GM23338 (cell line): ENCODE measurements around the gene MEGF8.

ENCODE experiments used
- CREB1 ChIP-seq: fragments of 250-450 bp; sonication (Bioruptor Pico); IDR thresholded peaks from 2 replicates; pipeline ENCODE4 v1.5.0; 2020; ENCODE audit warnings: low read depth, mild to moderate bottlenecking, moderate library complexity
- CTCF ChIP-seq, 2 experiments: fragments of 200-600 bp in 1 of 2; sonication (generic) in 1 of 2; conservative IDR thresholded peaks; 2 replicates each; pipeline versions ENCODE4 v1.5.1 to v1.6.1; 2016 to 2017; ENCODE audit warnings: antibody characterized with exemption in 2 of 2, low read depth in 2 of 2, mild to moderate bottlenecking in 2 of 2, moderate library complexity in 1 of 2
- ETS1 ChIP-seq: IDR thresholded peaks from 2 replicates; pipeline ENCODE4 v1.6.1; 2016; ENCODE audit warnings: antibody characterized with exemption
- EZH2 ChIP-seq: fragments of 200-600 bp; sonication (generic); IDR thresholded peaks from one replicate; pipeline ENCODE4 v1.8.0; 2017; ENCODE audit warnings: antibody characterized with exemption, mild to moderate bottlenecking, low read depth; ENCODE audit not compliant: unreplicated experiment
- EZH2phosphoT487 ChIP-seq: fragments of 200-600 bp; sonication (generic); IDR thresholded peaks from one replicate; pipeline ENCODE4 v1.8.1; 2018; ENCODE audit warnings: antibody characterized with exemption; ENCODE audit not compliant: unreplicated experiment
- JUNB ChIP-seq: IDR thresholded peaks from one replicate; pipeline ENCODE4 v1.6.1; 2016; ENCODE audit warnings: antibody characterized with exemption; ENCODE audit not compliant: unreplicated experiment
- NANOG ChIP-seq: IDR thresholded peaks from 2 replicates; pipeline ENCODE4 v1.6.1; 2016; ENCODE audit warnings: antibody characterized with exemption, borderline replicate concordance
- POLR2AphosphoS5 ChIP-seq: IDR thresholded peaks from 2 replicates; pipeline ENCODE4 v1.6.1; 2016; ENCODE audit warnings: antibody characterized with exemption, low read depth
- REST ChIP-seq: IDR thresholded peaks from one replicate; pipeline ENCODE4 v1.6.1; 2018; ENCODE audit warnings: antibody characterized with exemption; ENCODE audit not compliant: unreplicated experiment
- STAT1 ChIP-seq: IDR thresholded peaks from one replicate; pipeline ENCODE4 v1.6.1; 2016; ENCODE audit warnings: antibody characterized with exemption; ENCODE audit not compliant: unreplicated experiment
- ZNF331 ChIP-seq: fragments of 250-450 bp; sonication (Bioruptor Pico); IDR thresholded peaks from 2 replicates; pipeline ENCODE4 v1.5.0; 2020; ENCODE audit warnings: low read depth, mild to moderate bottlenecking, moderate library complexity
- ZNF462 ChIP-seq: fragments of 250-450 bp; sonication (Bioruptor Pico); IDR thresholded peaks from 2 replicates; pipeline ENCODE4 v1.5.0; 2020; ENCODE audit warnings: mild to moderate bottlenecking, moderate library complexity

- TF ChIP-seq CTCF (conservative IDR thresholded peaks at IDR 0.05; ENCODE audit: low read depth in 2 of 2) (no peak), ETS1 (no peak), EZH2phosphoT487 (no peak), POLR2AphosphoS5 (no peak), REST (no peak), EZH2 (no peak), CREB1 (CRISPR knock-in tag) (no peak), JUNB (no peak), STAT1 (no peak), NANOG (no peak), ZNF331 (CRISPR knock-in tag) (no peak), ZNF462 (CRISPR knock-in tag) (no peak)
Measured at GRCh38 chr19:42287017-42287826, 38.2 kb upstream of the MEGF8 start.
